Naive B cell (primary cell): ENCODE results near the gene ACP1. TPM values are rescaled to one million over a fixed set of nuclear protein-coding genes. Genes with fewer than 3 reads are reported as not detected.

Experiments used
- ATAC-seq, 2 donors: fragments of 150-1000 bp; cut with Tn5 transposase; 2 replicates each; pipeline ENCODE4 v1.10.0; 2021; ENCODE audit warnings: low read depth in 2 of 2, mild to moderate bottlenecking in 2 of 2, moderate library complexity in 2 of 2
- DNase-seq: peaks from one replicate; pipeline ENCODE4 v3.0.0; 2022
- H3K27ac Mint-ChIP-seq, 6 donors: one replicate each; pipeline ENCODE4 v1.8.0; 2020 to 2022; ENCODE audit warnings: mild to moderate bottlenecking in 6 of 6, mixed read lengths in 6 of 6, moderate library complexity in 5 of 6, inconsistent platforms in 2 of 6
- H3K27me3 Mint-ChIP-seq, 3 donors: one replicate each; pipeline ENCODE4 v1.8.0; 2021 to 2022; ENCODE audit warnings: mixed read lengths in 3 of 3, mild to moderate bottlenecking in 1 of 3
- H3K36me3 Mint-ChIP-seq, 2 donors: one replicate each; pipeline ENCODE4 v1.8.0; 2020 to 2022; ENCODE audit warnings: mixed read lengths in 2 of 2, inconsistent platforms in 1 of 2, mild to moderate bottlenecking in 1 of 2
- H3K4me1 Mint-ChIP-seq, 3 donors: one replicate each; pipeline ENCODE4 v1.8.0; 2020 to 2022; ENCODE audit warnings: mixed read lengths in 3 of 3, inconsistent platforms in 1 of 3, mild to moderate bottlenecking in 1 of 3, moderate library complexity in 1 of 3
- H3K4me3 Mint-ChIP-seq, 8 donors: one replicate each; pipeline ENCODE4 v1.8.0; 2020 to 2022; ENCODE audit warnings: mild to moderate bottlenecking in 8 of 8, mixed read lengths in 8 of 8, moderate library complexity in 8 of 8, inconsistent platforms in 2 of 8
- H3K9me3 Mint-ChIP-seq, 7 donors: one replicate each; pipeline ENCODE4 v1.8.0; 2020 to 2022; ENCODE audit warnings: mixed read lengths in 7 of 7, mild to moderate bottlenecking in 5 of 7, inconsistent platforms in 2 of 7, moderate library complexity in 1 of 7
- polyA plus RNA-seq, 6 donors: library from polyadenylated mRNA; unstranded; fragments of 300-500 nt; fragmentation: Illumina TruSeq; gene quantifications; one replicate each; pipeline ENCODE4 v1.2.3, GENCODE V29; 2021; ENCODE audit warnings: low read depth in 6 of 6

The ACP1 gene
- polyA plus RNA-seq, 6 donors from 2014 or later, result 202 to 385 (median 219) TPM

DNA sequence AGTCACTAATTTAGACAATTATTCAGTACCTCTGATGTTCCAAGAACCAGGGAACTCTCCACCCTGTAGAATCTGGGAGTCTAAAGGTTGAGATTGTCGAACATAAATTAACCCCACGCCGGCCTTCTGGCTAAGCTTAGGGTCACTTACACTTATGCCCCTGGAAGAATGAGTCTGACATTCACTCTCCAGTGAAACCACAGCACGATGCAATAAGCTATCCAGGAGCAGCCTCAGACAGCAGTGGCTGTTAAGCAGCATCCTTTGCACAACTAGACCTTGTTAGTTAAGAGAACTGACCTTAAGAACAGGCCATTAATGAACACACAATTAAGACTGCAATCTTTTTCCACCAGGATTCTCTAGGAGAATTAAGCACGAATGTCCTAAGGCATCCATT lies 25.9 kb upstream of the ACP1 start:
- Mint-ChIP-seq H3K27me3 (no peaks in the 10 kb centered on the region), H3K27ac (peak overlapping the region in 1 of 6 donors; percentile 24), H3K4me3 (no peak overlapping the region), H3K36me3 (peaks cover 32 to 46% of the 10 kb centered on the region in 2 donors), H3K4me1 (no peaks in the 10 kb centered on the region), H3K9me3 (peaks cover 0 to 3% (median 0%) of the 10 kb centered on the region in 7 donors)
- ATAC-seq (no peak), DNase-seq (no peak)

DNA sequence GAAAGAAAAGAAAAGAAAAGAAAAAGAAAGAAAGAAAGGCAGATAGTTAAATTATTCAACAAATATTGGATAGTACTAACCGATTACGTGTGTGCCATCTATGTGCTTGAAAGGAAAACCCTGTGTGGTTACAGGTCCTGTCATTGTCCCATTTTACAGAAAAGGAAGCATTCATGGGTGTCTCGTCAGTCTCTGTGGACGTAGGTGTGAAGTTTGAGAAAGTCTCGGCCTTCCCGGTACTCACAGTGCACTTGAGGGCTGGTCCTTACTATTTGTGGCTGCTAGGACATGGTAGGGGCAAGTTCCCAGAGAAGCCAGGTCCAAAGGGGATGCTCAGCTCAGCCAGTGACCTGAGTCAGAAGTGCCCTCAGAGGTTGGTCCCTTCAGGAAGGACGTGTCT lies 20.2 kb upstream of the ACP1 start:
- peaks cover 40 to 41% of the 10 kb centered on the region in 2 donors for H3K36me3 Mint-ChIP-seq
- H3K4me3 Mint-ChIP-seq, result no peak overlapping the region
- H3K27ac Mint-ChIP-seq, result peak overlapping the region in 1 of 6 donors; percentile 14
- no peaks in the 10 kb centered on the region for H3K27me3 Mint-ChIP-seq
- ATAC-seq (no peak), DNase-seq (no peak)
- H3K4me1 Mint-ChIP-seq, result peaks cover 4 to 6% (median 6%) of the 10 kb centered on the region in 3 donors
- H3K9me3 Mint-ChIP-seq, result peaks cover 0 to 3% (median 0%) of the 10 kb centered on the region in 7 donors

DNA sequence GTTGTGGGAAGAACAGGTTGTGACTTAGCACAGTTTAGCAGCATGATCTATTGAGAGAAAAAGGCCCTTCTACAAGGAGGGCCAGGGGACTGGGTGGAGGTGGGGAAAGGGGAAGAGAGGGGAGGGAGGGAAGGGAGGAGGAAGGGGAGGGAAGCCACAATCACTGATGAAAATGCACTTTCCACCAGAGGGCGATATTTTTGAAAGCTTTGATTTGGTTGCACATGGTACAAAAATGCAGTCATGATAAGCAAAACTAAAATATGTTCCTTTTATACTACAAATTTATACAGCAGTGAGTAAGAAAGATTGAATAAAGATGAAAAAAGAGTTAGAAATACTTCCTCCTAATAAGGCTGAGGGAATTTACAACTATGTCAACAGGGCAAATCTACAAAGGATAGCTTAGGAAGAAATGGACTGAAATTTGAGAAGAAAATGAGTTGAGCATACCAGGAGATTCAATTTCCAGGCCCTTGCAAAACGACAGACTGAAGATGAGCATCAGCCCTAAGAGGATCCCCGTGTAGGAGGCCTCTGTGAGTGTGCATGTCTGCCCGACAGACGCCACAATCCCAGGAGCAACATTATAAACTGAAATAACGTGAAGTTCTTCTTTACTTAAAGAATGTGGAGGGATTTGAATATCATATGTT lies 18.1 kb upstream of the ACP1 start:
- peaks cover 4 to 6% (median 6%) of the 10 kb centered on the region in 3 donors for H3K4me1 Mint-ChIP-seq
- H3K4me3 Mint-ChIP-seq, result no peak overlapping the region
- no peaks in the 10 kb centered on the region for H3K27me3 Mint-ChIP-seq
- peak; percentile 40 to 61 for ATAC-seq
- peaks cover 25% of the 10 kb centered on the region in 2 donors for H3K36me3 Mint-ChIP-seq
- H3K9me3 Mint-ChIP-seq, result no peaks in the 10 kb centered on the region
- H3K27ac Mint-ChIP-seq, result peak overlapping the region in 1 of 6 donors; percentile 42
- peak; percentile 40 for DNase-seq

DNA sequence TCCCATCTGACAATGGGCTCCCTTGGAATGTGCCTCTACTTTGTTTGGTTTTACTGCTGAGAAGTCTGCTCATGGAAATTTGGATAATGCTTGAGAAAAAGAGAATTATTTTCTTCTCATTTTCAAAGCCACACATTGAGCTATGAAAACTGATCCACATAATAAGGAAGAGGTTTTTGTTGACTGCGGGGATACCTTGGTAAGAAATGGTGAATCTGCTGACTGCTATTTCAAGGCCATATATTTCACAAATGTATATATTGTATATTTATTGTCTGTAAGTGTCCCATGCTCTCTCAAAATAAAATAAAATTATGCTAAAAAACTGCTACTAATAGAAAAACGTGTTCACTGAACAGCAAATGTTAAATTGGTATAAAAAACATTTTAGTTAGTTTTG lies 16.0 kb upstream of the ACP1 start:
- Mint-ChIP-seq H3K36me3 (peaks cover 10 to 13% of the 10 kb centered on the region in 2 donors), H3K27me3 (no peaks in the 10 kb centered on the region), H3K9me3 (no peaks in the 10 kb centered on the region), H3K4me1 (peaks cover 4 to 6% (median 6%) of the 10 kb centered on the region in 3 donors), H3K27ac (no peak overlapping the region), H3K4me3 (no peak overlapping the region)
- DNase-seq, result no peak
- ATAC-seq, result no peak

DNA sequence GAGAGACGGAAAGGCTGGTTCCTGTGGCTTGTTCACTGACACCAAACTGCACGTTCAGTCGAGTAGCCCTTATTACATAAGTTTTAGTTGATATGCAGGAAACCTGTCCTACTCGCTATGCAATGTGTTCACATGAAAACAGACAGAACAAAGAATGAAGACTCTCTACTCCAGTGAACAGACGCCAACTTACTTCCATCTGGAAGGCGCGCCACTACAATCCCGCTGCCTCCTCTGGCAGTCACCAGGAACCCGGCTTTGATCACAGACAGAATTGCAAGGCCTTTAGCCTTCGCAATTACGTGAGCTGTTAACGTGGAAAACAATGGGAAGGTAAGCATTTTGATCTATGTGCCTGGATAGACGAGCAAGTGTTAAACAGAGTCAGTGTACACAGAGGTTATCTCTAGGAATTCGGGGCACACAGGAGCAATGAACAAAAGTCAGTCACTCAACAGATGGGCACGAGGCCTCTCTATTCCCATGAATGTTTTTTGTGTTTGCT lies 15.2 kb upstream of the ACP1 start:
- Mint-ChIP-seq H3K9me3 (no peaks in the 10 kb centered on the region), H3K27ac (no peak overlapping the region), H3K4me3 (no peak overlapping the region), H3K27me3 (no peaks in the 10 kb centered on the region), H3K4me1 (peaks cover 4 to 6% (median 6%) of the 10 kb centered on the region in 3 donors), H3K36me3 (peaks cover 2 to 11% of the 10 kb centered on the region in 2 donors)
- DNase-seq (no peak), ATAC-seq (no peak)

DNA sequence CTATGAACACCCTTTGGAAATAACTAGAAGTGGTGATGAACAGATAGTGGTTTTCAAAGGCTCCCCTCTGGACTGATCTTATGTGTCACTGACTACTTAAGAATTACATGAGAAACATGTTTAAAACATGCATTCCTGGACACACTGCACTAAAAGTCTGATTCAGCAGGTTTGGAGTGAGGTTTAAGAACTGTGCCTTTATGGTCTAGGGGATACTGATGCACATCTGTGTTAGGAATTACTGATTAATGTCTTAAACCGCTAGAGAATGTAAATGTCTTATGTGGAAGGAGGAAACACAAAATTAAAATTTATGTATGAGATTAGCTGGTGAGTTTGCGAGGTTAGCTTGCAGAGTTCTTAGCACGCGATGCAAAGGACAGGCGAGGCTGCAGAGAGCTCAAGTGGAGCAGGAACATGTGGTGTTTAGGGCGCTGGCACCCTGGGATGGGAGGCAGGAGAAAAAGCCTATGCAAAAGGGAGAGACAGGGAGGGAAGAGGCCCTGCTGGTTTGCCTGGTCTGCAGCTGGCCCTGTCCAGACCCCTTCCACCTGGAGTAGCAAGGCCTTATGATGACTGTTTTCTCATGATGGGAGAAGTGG lies 12.6 kb upstream of the ACP1 start:
- Mint-ChIP-seq H3K9me3 (no peaks in the 10 kb centered on the region), H3K27me3 (no peaks in the 10 kb centered on the region), H3K27ac (no peak overlapping the region), H3K4me3 (no peak overlapping the region), H3K4me1 (no peaks in the 10 kb centered on the region), H3K36me3 (peaks cover 0 to 5% of the 10 kb centered on the region in 2 donors)
- DNase-seq (no peak), ATAC-seq (no peak)

DNA sequence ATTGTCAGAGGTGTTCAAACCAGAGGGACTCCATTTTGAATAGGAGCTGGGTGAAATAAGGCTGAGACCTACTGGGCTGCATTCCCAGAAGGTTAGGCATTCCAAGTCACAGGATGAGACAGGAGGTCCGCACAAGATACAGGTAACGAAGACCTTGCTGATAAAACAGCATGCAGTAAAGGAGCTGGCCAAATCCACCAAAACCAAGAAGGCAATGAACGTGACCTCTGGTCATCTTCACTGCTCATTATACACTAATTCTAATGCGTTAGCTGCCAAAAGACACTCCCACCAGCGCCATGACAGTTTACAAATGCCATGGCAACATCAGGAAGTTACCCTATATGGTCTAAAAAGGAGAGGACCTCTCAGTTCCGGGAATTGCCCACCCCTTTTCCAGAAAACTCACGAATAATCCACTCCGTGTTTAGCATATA lies 11.5 kb upstream of the ACP1 start:
- no peaks in the 10 kb centered on the region for H3K27me3 Mint-ChIP-seq

DNA sequence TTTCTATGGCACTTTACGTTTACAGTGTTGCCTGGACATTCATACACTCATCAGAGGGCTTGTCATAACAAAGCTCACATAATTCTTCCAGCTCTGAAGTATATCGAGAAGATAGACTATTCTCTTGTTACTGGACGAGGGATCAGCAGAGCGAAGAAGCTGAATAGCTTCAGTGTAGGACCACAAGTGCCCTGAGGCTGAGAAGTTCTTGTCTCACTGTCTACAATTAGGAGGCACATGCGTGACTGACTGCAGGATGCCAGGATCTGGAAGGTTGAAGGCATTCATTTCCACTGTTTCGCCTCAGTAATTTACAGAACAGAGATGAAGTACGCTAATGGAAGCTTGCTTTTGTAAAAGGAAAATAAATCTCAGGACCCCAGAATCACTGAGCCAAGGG lies 10.5 kb upstream of the ACP1 start:
- ATAC-seq (no peak), DNase-seq (no peak)
- Mint-ChIP-seq H3K4me3 (no peak overlapping the region), H3K9me3 (peaks cover 0 to 8% (median 3%) of the 10 kb centered on the region in 7 donors), H3K36me3 (peaks cover 5 to 14% of the 10 kb centered on the region in 2 donors), H3K27me3 (no peaks in the 10 kb centered on the region), H3K4me1 (no peaks in the 10 kb centered on the region), H3K27ac (no peak overlapping the region)

More for the DNA sequence above, 11.5 kb upstream of the ACP1 start:
- no peak for ATAC-seq
- Mint-ChIP-seq H3K9me3 (peaks cover 0 to 5% (median 3%) of the 10 kb centered on the region in 7 donors), H3K27ac (peak overlapping the region in 1 of 6 donors; percentile 67), H3K4me3 (no peak overlapping the region), H3K36me3 (peaks cover 4 to 5% of the 10 kb centered on the region in 2 donors), H3K4me1 (no peaks in the 10 kb centered on the region)
- no peak for DNase-seq

DNA sequence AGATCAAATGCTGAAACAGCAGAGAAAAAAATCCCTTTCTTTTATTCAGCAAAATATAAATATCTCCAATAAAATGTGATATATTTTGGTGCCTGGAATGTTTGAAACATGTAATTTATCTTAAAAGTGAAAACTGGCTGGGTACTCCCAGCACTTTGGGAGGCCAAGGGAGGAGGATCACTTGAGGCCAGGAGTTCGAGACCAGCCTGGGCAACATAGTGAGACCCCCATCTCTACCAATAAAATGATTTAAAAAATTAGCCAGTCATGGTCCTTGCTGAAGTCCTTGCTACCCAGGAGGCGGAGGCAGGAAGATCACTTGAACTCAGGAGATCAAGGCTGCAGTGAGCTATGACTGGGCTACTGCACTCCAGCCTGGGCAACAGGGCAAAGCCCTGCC lies 9.6 kb upstream of the ACP1 start:
- ATAC-seq (no peak), DNase-seq (no peak)

DNA sequence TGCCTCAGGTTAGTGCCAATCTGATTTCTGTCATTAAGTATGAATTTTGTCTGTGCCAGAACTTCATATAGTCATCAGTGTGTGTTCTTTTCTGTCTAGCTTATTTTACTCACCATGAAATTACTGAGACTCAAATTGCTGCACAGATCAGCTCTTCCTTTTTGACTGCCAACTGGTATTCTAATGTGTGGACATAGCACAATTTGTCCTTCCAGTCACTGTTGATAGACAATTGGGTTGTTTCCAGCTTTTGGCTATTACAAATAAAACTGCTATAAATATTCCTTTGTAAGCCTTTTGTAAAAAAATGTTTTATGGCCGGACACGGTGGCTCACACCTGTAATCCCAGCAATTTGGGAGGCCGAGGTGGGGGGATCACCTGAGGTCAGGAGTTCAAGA lies 8.7 kb upstream of the ACP1 start:
- H3K4me3 Mint-ChIP-seq, result no peak overlapping the region
- no peaks in the 10 kb centered on the region for H3K27me3 Mint-ChIP-seq
- peaks cover 5 to 16% of the 10 kb centered on the region in 2 donors for H3K36me3 Mint-ChIP-seq
- H3K27ac Mint-ChIP-seq, result no peak overlapping the region
- DNase-seq (no peak), ATAC-seq (no peak)
- peaks cover 0 to 8% (median 3%) of the 10 kb centered on the region in 7 donors for H3K9me3 Mint-ChIP-seq
- H3K4me1 Mint-ChIP-seq, result no peaks in the 10 kb centered on the region

More for the DNA sequence above, 9.6 kb upstream of the ACP1 start:
- peaks cover 0 to 8% (median 3%) of the 10 kb centered on the region in 7 donors for H3K9me3 Mint-ChIP-seq
- no peaks in the 10 kb centered on the region for H3K4me1 Mint-ChIP-seq
- no peak overlapping the region for H3K27ac Mint-ChIP-seq
- no peak overlapping the region for H3K4me3 Mint-ChIP-seq
- H3K27me3 Mint-ChIP-seq, result no peaks in the 10 kb centered on the region
- H3K36me3 Mint-ChIP-seq, result peaks cover 5 to 16% of the 10 kb centered on the region in 2 donors

DNA sequence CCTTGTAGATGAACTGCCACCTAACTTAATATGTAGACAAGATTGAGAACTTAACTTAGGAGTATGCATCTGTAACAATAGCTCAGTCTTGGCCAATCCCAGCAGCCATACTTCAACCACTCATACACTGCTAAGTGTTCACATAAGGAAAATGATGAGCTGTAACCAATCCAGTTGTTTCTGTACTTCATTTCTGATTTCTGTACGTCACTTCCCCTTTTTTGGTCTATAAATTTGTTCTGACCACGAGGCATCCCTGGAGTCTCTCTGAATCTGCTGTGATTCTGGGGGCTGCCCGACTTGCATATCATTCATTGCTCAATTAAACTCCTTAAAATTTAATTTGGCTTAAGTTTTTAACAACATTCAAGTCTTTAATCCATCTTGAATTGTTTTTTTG lies 7.3 kb upstream of the ACP1 start:
- H3K27me3 Mint-ChIP-seq, result no peaks in the 10 kb centered on the region

DNA sequence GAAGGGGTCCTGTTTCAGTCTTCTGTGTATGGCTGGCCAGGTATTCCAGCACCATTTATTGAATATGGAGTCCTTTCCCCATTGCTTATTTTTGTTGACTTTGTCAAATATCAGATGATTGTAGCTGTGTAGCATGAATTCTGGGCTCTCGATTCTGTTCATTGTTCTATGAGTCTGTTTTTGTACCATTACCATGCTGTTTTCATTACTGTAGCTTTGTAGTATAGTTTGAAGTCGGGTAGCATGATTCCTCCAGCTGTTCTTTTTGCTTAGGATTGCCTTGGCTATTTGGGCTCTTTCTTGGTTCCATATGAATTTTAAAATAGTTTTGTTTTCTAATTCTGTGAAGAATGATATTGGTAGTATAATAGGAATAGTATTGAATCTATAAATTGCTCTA lies 6.9 kb upstream of the ACP1 start:
- H3K4me3 Mint-ChIP-seq, result peak overlapping the region in 1 of 8 donors; percentile 25
- peaks cover 0 to 5% (median 0%) of the 10 kb centered on the region in 3 donors for H3K4me1 Mint-ChIP-seq
- H3K9me3 Mint-ChIP-seq, result peaks cover 0 to 8% (median 3%) of the 10 kb centered on the region in 7 donors
- peaks cover 0 to 16% of the 10 kb centered on the region in 2 donors for H3K36me3 Mint-ChIP-seq
- no peak for ATAC-seq
- no peaks in the 10 kb centered on the region for H3K27me3 Mint-ChIP-seq
- H3K27ac Mint-ChIP-seq, result no peak overlapping the region
- no peak for DNase-seq

More for the DNA sequence above, 7.3 kb upstream of the ACP1 start:
- Mint-ChIP-seq H3K36me3 (peaks cover 0 to 16% of the 10 kb centered on the region in 2 donors), H3K9me3 (peaks cover 0 to 8% (median 3%) of the 10 kb centered on the region in 7 donors), H3K4me1 (peaks cover 0 to 1% (median 0%) of the 10 kb centered on the region in 3 donors), H3K27ac (no peak overlapping the region), H3K4me3 (no peak overlapping the region)
- ATAC-seq (no peak), DNase-seq (no peak)

DNA sequence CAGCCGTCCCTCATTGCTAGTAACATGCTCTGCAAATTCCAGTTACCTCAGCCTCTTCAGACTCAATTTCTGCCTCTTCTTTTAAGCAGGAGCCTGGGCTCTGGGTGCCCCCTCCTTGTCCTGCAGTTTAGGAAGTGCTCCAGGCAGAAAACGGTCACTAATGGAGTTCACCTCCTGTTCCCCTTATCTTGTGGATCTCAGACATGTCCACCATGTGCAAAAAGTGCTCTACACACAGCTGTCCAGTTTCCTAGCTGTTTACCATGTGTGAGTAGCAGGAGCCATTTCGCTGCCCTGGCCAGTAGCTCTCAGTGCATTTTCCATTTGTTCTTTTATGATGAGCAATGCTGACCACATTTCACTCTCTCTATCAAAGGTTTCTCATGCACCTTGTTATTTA lies 5.8 kb upstream of the ACP1 start:
- H3K4me1 Mint-ChIP-seq, result peaks cover 0 to 5% (median 0%) of the 10 kb centered on the region in 3 donors
- DNase-seq (no peak), ATAC-seq (no peak)
- H3K4me3 Mint-ChIP-seq, result peak overlapping the region in 1 of 8 donors; percentile 35
- H3K36me3 Mint-ChIP-seq, result peaks cover 0 to 16% of the 10 kb centered on the region in 2 donors
- H3K27me3 Mint-ChIP-seq, result no peaks in the 10 kb centered on the region
- no peak overlapping the region for H3K27ac Mint-ChIP-seq
- peaks cover 0 to 8% (median 3%) of the 10 kb centered on the region in 7 donors for H3K9me3 Mint-ChIP-seq
